KOPT-K1 (cell line): ENCODE measurements around the gene NOXA1.
"Not testable (repeated sequence)": the region's sequence is repeated elsewhere in the genome, so short reads cannot be mapped to it uniquely, and the experiment has no call there.

Experiments used
- H3K27ac ChIP-seq: fragments of 200-600 bp; sonication (generic); 2 replicates; pipeline ENCODE4 v1.5.1; 2016; ENCODE audit warnings: antibody characterized with exemption, mild to moderate bottlenecking, low read depth, low read length; ENCODE audit not compliant: poor library complexity, severe bottlenecking
- H3K36me3 ChIP-seq: fragments of 200-600 bp; sonication (generic); 2 replicates; pipeline ENCODE4 v1.5.1; 2017; ENCODE audit warnings: antibody characterized with exemption, mild to moderate bottlenecking, low read length, moderate library complexity; ENCODE audit not compliant: insufficient read depth
- H3K9me3 ChIP-seq: fragments of 200-600 bp; sonication (generic); 2 replicates; pipeline ENCODE4 v1.5.1; 2017; ENCODE audit warnings: antibody characterized with exemption, low read length, mild to moderate bottlenecking; ENCODE audit not compliant: insufficient read depth, poor library complexity, severe bottlenecking

The NOXA1 gene

GRCh38 chr9:137463931-137464290 lies 40.7 kb downstream of the NOXA1 start:
- H3K27ac ChIP-seq = no peak overlapping the region
- no peaks in the 10 kb centered on the region for H3K36me3 ChIP-seq
- no peaks in the 10 kb centered on the region for H3K9me3 ChIP-seq

- H3K27ac ChIP-seq = no peak overlapping the region
- no peaks in the 10 kb centered on the region for H3K36me3 ChIP-seq
- no peaks in the 10 kb centered on the region for H3K9me3 ChIP-seq
These were observed 41.3 kb downstream of the NOXA1 start for GRCh38 chr9:137464291-137464999.

- Histone ChIP-seq H3K27ac (no peak overlapping the region), H3K36me3 (no peaks in the 10 kb centered on the region), H3K9me3 (no peaks in the 10 kb centered on the region)
These were observed 42.0 kb downstream of the NOXA1 start for GRCh38 chr9:137465000-137465719.

GRCh38 chr9:137465720-137466388 lies 42.7 kb downstream of the NOXA1 start:
- Histone ChIP-seq H3K36me3 (no peaks in the 10 kb centered on the region), H3K27ac (no peak overlapping the region), H3K9me3 (no peaks in the 10 kb centered on the region)

- H3K36me3 ChIP-seq, H3K9me3 ChIP-seq, H3K27ac ChIP-seq: not testable (repeated sequence)
These were observed 43.3 kb downstream of the NOXA1 start for GRCh38 chr9:137466389-137467085.

- no peaks in the 10 kb centered on the region for H3K36me3 ChIP-seq
- H3K9me3 ChIP-seq = no peaks in the 10 kb centered on the region
- no peak overlapping the region for H3K27ac ChIP-seq
These were observed 44.0 kb downstream of the NOXA1 start for GRCh38 chr9:137467161-137467581.

- H3K36me3 ChIP-seq = no peaks in the 10 kb centered on the region
- H3K9me3 ChIP-seq = peaks cover 2% of the 10 kb centered on the region
- no peak overlapping the region for H3K27ac ChIP-seq
These were observed 44.7 kb downstream of the NOXA1 start for GRCh38 chr9:137467896-137468295.

- Histone ChIP-seq H3K36me3 (no peaks in the 10 kb centered on the region), H3K27ac (no peak overlapping the region), H3K9me3 (peaks cover 27% of the 10 kb centered on the region)
These were observed 47.6 kb downstream of the NOXA1 start for GRCh38 chr9:137470785-137471184.

- peaks cover 41% of the 10 kb centered on the region for H3K9me3 ChIP-seq
- no peaks in the 10 kb centered on the region for H3K36me3 ChIP-seq
These were observed 51.1 kb downstream of the NOXA1 start for GRCh38 chr9:137474271-137474670.

GRCh38 chr9:137475666-137476065 lies 52.5 kb downstream of the NOXA1 start:
- peaks cover 41% of the 10 kb centered on the region for H3K9me3 ChIP-seq
- no peaks in the 10 kb centered on the region for H3K36me3 ChIP-seq
- H3K27ac ChIP-seq = no peak overlapping the region

More at GRCh38 chr9:137474271-137474670, 51.1 kb downstream of the NOXA1 start:
- H3K27ac ChIP-seq = no peak overlapping the region

- Histone ChIP-seq H3K36me3 (no peaks in the 10 kb centered on the region), H3K9me3 (peaks cover 41% of the 10 kb centered on the region), H3K27ac (no peak overlapping the region)
These were observed 53.7 kb downstream of the NOXA1 start for GRCh38 chr9:137476856-137477255.

- Histone ChIP-seq H3K27ac (no peak overlapping the region), H3K9me3 (peaks cover 38% of the 10 kb centered on the region), H3K36me3 (no peaks in the 10 kb centered on the region)
These were observed 54.8 kb downstream of the NOXA1 start for GRCh38 chr9:137477778-137478612.

- H3K9me3 ChIP-seq = peaks cover 32% of the 10 kb centered on the region
- no peak overlapping the region for H3K27ac ChIP-seq
- H3K36me3 ChIP-seq = no peaks in the 10 kb centered on the region
These were observed 55.4 kb downstream of the NOXA1 start for GRCh38 chr9:137478613-137478961.
